ENCODE data around the gene AXIN1. TPM values are rescaled to one million over a fixed set of nuclear protein-coding genes. Genes with fewer than 3 reads are reported as not detected.
"Not testable (repeated sequence)": the region's sequence is repeated elsewhere in the genome, so short reads cannot be mapped to it uniquely, and the experiment has no call there.

Gene AXIN1
- total and polyA plus RNA-seq, 9 donors, result 11.5 to 19.2 (median 14.4) TPM

- no peak overlapping the region for H3K4me3 ChIP-seq (ENCODE audit: low read length)
- WGBS (ENCODE audit: insufficient coverage), result 58% methylated on average over 20 of the region's 20 CpGs
- H3K27ac ChIP-seq (ENCODE audit: low read length), result no peak overlapping the region
- H3K4me1 ChIP-seq (ENCODE audit: control insufficient read depth, insufficient read depth, low read length), result peaks cover 26% of the 10 kb centered on the region
- H3K36me3 ChIP-seq (ENCODE audit: control insufficient read depth, insufficient read depth, low read length), result peaks cover 52% of the 10 kb centered on the region
- H3K27me3 ChIP-seq (ENCODE audit: control insufficient read depth, insufficient read depth, low read length), result peaks cover 5% of the 10 kb centered on the region
- DNase-seq, result no peak
- no peaks in the 10 kb centered on the region for H3K9me3 ChIP-seq (replicated peaks; ENCODE audit: control insufficient read depth, low read depth, low read length)
Measured at GRCh38 chr16:369275-369865, 16.8 kb upstream of the AXIN1 start.

GRCh38 chr16:368388-369158, 16.1 kb upstream of the AXIN1 start:
- Histone ChIP-seq H3K9me3 (replicated peaks; ENCODE audit: control insufficient read depth, low read depth, low read length) (no peaks in the 10 kb centered on the region), H3K4me1 (ENCODE audit: control insufficient read depth, insufficient read depth, low read length) (peaks cover 26% of the 10 kb centered on the region), H3K36me3 (ENCODE audit: control insufficient read depth, insufficient read depth, low read length) (peaks cover 46% of the 10 kb centered on the region), H3K4me3 (ENCODE audit: low read length) (no peak overlapping the region), H3K27me3 (ENCODE audit: control insufficient read depth, insufficient read depth, low read length) (peaks cover 7% of the 10 kb centered on the region), H3K27ac (ENCODE audit: low read length) (no peak overlapping the region)
- DNase-seq, result no peak
- WGBS (ENCODE audit: insufficient coverage), result 91% methylated on average over 24 of the region's 29 CpGs

GRCh38 chr16:367333-367903, 14.9 kb upstream of the AXIN1 start:
- Histone ChIP-seq H3K27me3 (ENCODE audit: control insufficient read depth, insufficient read depth, low read length) (peaks cover 11% of the 10 kb centered on the region), H3K27ac (ENCODE audit: low read length) (no peak overlapping the region), H3K4me1 (ENCODE audit: control insufficient read depth, insufficient read depth, low read length) (peaks cover 26% of the 10 kb centered on the region), H3K36me3 (ENCODE audit: control insufficient read depth, insufficient read depth, low read length) (peaks cover 38% of the 10 kb centered on the region), H3K9me3 (replicated peaks; ENCODE audit: control insufficient read depth, low read depth, low read length) (no peaks in the 10 kb centered on the region), H3K4me3 (ENCODE audit: low read length) (no peak overlapping the region)
- WGBS (ENCODE audit: insufficient coverage), result 84% methylated on average over 16 of the region's 18 CpGs
- no peak for DNase-seq

- DNase-seq, result no peak
- Histone ChIP-seq H3K9me3 (replicated peaks; ENCODE audit: control insufficient read depth, low read depth, low read length) (no peaks in the 10 kb centered on the region), H3K4me1 (ENCODE audit: control insufficient read depth, insufficient read depth, low read length) (peaks cover 19% of the 10 kb centered on the region), H3K36me3 (ENCODE audit: control insufficient read depth, insufficient read depth, low read length) (peaks cover 32% of the 10 kb centered on the region), H3K4me3 (ENCODE audit: low read length) (no peak overlapping the region), H3K27me3 (ENCODE audit: control insufficient read depth, insufficient read depth, low read length) (peaks cover 11% of the 10 kb centered on the region), H3K27ac (ENCODE audit: low read length) (no peak overlapping the region)
- no CpG with 5 or more reads among the region's 10 CpGs for WGBS (ENCODE audit: insufficient coverage)
Measured at GRCh38 chr16:366476-366875, 14.0 kb upstream of the AXIN1 start.

GRCh38 chr16:364595-365491, 12.3 kb upstream of the AXIN1 start:
- Histone ChIP-seq H3K4me1 (ENCODE audit: control insufficient read depth, insufficient read depth, low read length) (peaks cover 7% of the 10 kb centered on the region), H3K36me3 (ENCODE audit: control insufficient read depth, insufficient read depth, low read length) (peaks cover 32% of the 10 kb centered on the region), H3K27ac (ENCODE audit: low read length) (no peak overlapping the region), H3K9me3 (replicated peaks; ENCODE audit: control insufficient read depth, low read depth, low read length) (no peaks in the 10 kb centered on the region), H3K4me3 (ENCODE audit: low read length) (no peak overlapping the region), H3K27me3 (ENCODE audit: control insufficient read depth, insufficient read depth, low read length) (peaks cover 11% of the 10 kb centered on the region)
- WGBS (ENCODE audit: insufficient coverage), result 53% methylated on average over 12 of the region's 19 CpGs
- DNase-seq, result no peak

GRCh38 chr16:363766-364490, 11.4 kb upstream of the AXIN1 start:
- Histone ChIP-seq H3K27ac (ENCODE audit: low read length) (no peak overlapping the region), H3K27me3 (ENCODE audit: control insufficient read depth, insufficient read depth, low read length) (peaks cover 11% of the 10 kb centered on the region), H3K4me1 (ENCODE audit: control insufficient read depth, insufficient read depth, low read length) (no peaks in the 10 kb centered on the region), H3K9me3 (replicated peaks; ENCODE audit: control insufficient read depth, low read depth, low read length) (no peaks in the 10 kb centered on the region), H3K4me3 (ENCODE audit: low read length) (no peak overlapping the region), H3K36me3 (ENCODE audit: control insufficient read depth, insufficient read depth, low read length) (peaks cover 27% of the 10 kb centered on the region)
- DNase-seq, result no peak
- 25% methylated on average over 12 of the region's 24 CpGs for WGBS (ENCODE audit: insufficient coverage)

- Histone ChIP-seq H3K4me1 (ENCODE audit: control insufficient read depth, insufficient read depth, low read length) (no peaks in the 10 kb centered on the region), H3K27ac (ENCODE audit: low read length) (no peak overlapping the region), H3K36me3 (ENCODE audit: control insufficient read depth, insufficient read depth, low read length) (peaks cover 20% of the 10 kb centered on the region), H3K4me3 (ENCODE audit: low read length) (no peak overlapping the region), H3K9me3 (replicated peaks; ENCODE audit: control insufficient read depth, low read depth, low read length) (no peaks in the 10 kb centered on the region), H3K27me3 (ENCODE audit: control insufficient read depth, insufficient read depth, low read length) (peaks cover 11% of the 10 kb centered on the region)
- DNase-seq, result no peak
- 60% methylated on average over 19 of the region's 20 CpGs for WGBS (ENCODE audit: insufficient coverage)
Measured at GRCh38 chr16:363110-363765, 10.7 kb upstream of the AXIN1 start.

- not testable (repeated sequence) for H3K27ac ChIP-seq (ENCODE audit: low read length); H3K4me3 ChIP-seq (ENCODE audit: low read length); H3K9me3 ChIP-seq (replicated peaks; ENCODE audit: control insufficient read depth, low read depth, low read length); H3K4me1 ChIP-seq (ENCODE audit: control insufficient read depth, insufficient read depth, low read length); DNase-seq
- H3K27me3 ChIP-seq (ENCODE audit: control insufficient read depth, insufficient read depth, low read length), result peaks cover 11% of the 10 kb centered on the region
- 81% methylated on average over 2 of the region's 24 CpGs for WGBS (ENCODE audit: insufficient coverage)
- peaks cover 14% of the 10 kb centered on the region for H3K36me3 ChIP-seq (ENCODE audit: control insufficient read depth, insufficient read depth, low read length)
Measured at GRCh38 chr16:362702-362999, 10.1 kb upstream of the AXIN1 start.

- no peaks in the 10 kb centered on the region for H3K9me3 ChIP-seq (replicated peaks; ENCODE audit: control insufficient read depth, low read depth, low read length)
- H3K36me3 ChIP-seq (ENCODE audit: control insufficient read depth, insufficient read depth, low read length), result peaks cover 8% of the 10 kb centered on the region
- H3K27me3 ChIP-seq (ENCODE audit: control insufficient read depth, insufficient read depth, low read length), result peaks cover 11% of the 10 kb centered on the region
- 21% methylated on average over 30 of the region's 30 CpGs for WGBS (ENCODE audit: insufficient coverage)
- no peaks in the 10 kb centered on the region for H3K4me1 ChIP-seq (ENCODE audit: control insufficient read depth, insufficient read depth, low read length)
- H3K4me3 ChIP-seq (ENCODE audit: low read length), result no peak overlapping the region
- peak; percentile 70 for DNase-seq
- no peak overlapping the region for H3K27ac ChIP-seq (ENCODE audit: low read length)
Measured at GRCh38 chr16:361872-362701, 9.6 kb upstream of the AXIN1 start.

Data from muscle of leg (tissue), 11 donors.